ENCODE data around the gene GASK1A.

DNA sequence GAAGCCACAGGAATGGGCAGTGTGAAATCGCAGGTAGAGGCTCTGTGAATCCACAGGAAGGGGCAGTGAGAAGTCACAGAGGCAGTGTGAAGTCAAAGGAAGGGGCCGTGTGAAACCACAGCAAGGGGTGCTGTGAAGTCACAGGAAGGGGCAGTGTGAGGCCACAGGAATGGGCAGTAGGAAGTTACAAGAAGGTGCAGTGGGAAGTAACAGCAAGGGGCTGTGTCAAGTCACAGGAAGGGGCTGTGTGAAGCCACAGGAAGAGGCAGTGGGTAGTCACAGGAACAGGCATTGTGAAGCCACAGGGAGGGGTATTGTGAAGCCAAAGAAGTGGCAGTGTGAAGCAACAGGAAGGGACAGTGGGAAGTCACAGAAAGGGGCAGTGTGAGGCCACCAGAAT is 34.1 kb downstream of the GASK1A start:
- TF ChIP-seq POLR2A (IDR thresholded peaks at IDR 0.05) (no peak), CTCF (IDR thresholded peaks at IDR 0.05) (no peak)

Measured in body of pancreas (tissue), 4 donors.